A549 (cell line): ENCODE measurements around the gene FLG2. TPM values are rescaled to one million over a fixed set of nuclear protein-coding genes. Genes with fewer than 3 reads are reported as not detected.

Source experiments
- ATAC-seq, 2 experiments: fragments of 200-7000 bp in 1 of 2; fragments of >200 bp in 1 of 2; cut with Nextera tagmentation in 1 of 2; cut with Tn5 transposase in 1 of 2; 3 replicates each; pipeline versions ENCODE4 v1.8.0 to v1.9.1; 2018 to 2020; ENCODE audit warnings: mild to moderate bottlenecking in 1 of 2, moderate library complexity in 1 of 2
- CTCF ChIA-PET: fragments of 300-600 bp; sonication (Branson Sonifier 250); formaldehyde crosslinking; extraction: SDS; loops from one replicate; lab custom pipeline; 2021; ENCODE audit warnings: antibody characterized with exemption, inconsistent platforms; lab: Yijun Ruan, JAX
- POLR2A ChIA-PET: fragments of 350-600 bp; formaldehyde crosslinking; extraction: SDS; loops from one replicate; lab custom pipeline; 2021; ENCODE audit warnings: antibody characterized with exemption, inconsistent platforms; lab: Yijun Ruan, JAX
- DNase-seq, 2 experiments: peaks; one replicate each; pipeline versions ENCODE4 v3.0.0 to v3.0.0-alpha.2; 2011 to 2016; ENCODE audit warnings: low read depth in 1 of 2, low spot score in 1 of 2
- FAIRE-seq: peaks from 2 replicates; lab custom pipeline; 2011; peaks lifted over from hg19 to GRCh38; lab: Jason Lieb, UNC
- H3K27ac ChIP-seq, 2 experiments: fragments of >200 bp; sonication (Bioruptor Twin); formaldehyde crosslinking; 3 replicates each; pipeline ENCODE4 v1.5.1; 2016 to 2017
- H3K4me1 ChIP-seq: fragments of >200 bp; sonication (Bioruptor Twin); formaldehyde crosslinking; 3 replicates; pipeline ENCODE4 v1.6.1; 2016
- H3K4me2 ChIP-seq: fragments of >200 bp; sonication (Bioruptor Twin); formaldehyde crosslinking; 3 replicates; pipeline ENCODE4 v1.6.1; 2016
- H3K4me3 ChIP-seq: fragments of >200 bp; sonication (Bioruptor Twin); formaldehyde crosslinking; 3 replicates; pipeline ENCODE4 v1.5.1; 2016
- H3K9me3 ChIP-seq: fragments of >200 bp; sonication (Bioruptor Twin); formaldehyde crosslinking; 3 replicates; pipeline ENCODE4 v1.6.1; 2016
- BCL3 ChIP-seq: fragments of >200 bp; sonication (Bioruptor Twin); formaldehyde crosslinking; IDR thresholded peaks from 3 replicates; pipeline ENCODE4 v1.6.1; 2016
- BHLHE40 ChIP-seq: IDR thresholded peaks from 2 replicates; pipeline ENCODE4 v1.6.1; 2012; ENCODE audit warnings: low read depth, low read length, inconsistent platforms
- CBX8 ChIP-seq: fragments of 200-600 bp; sonication (generic); IDR thresholded peaks from 2 replicates; pipeline ENCODE4 v1.6.1; 2016
- CTCF ChIP-seq: fragments of >200 bp; sonication (Bioruptor Twin); formaldehyde crosslinking; IDR thresholded peaks from 3 replicates; pipeline ENCODE4 v1.5.1; 2016
- EHF ChIP-seq: fragments of 250-450 bp; sonication (Bioruptor Pico); IDR thresholded peaks from 2 replicates; pipeline ENCODE4 v1.5.0; 2020; ENCODE audit warnings: mild to moderate bottlenecking
- EHMT2 ChIP-seq: fragments of 200-600 bp; sonication (generic); IDR thresholded peaks from 2 replicates; pipeline ENCODE4 v1.6.1; 2016; ENCODE audit warnings: antibody characterized with exemption, low read depth, mild to moderate bottlenecking, moderate library complexity
- FOSB ChIP-seq: fragments of 250-450 bp; sonication (Bioruptor Pico); IDR thresholded peaks from 2 replicates; pipeline ENCODE4 v1.5.0; 2020; ENCODE audit warnings: mild to moderate bottlenecking, moderate library complexity
- FOXS1 ChIP-seq: fragments of 250-450 bp; sonication (Bioruptor Pico); IDR thresholded peaks from 2 replicates; pipeline ENCODE4 v1.5.0; 2020; ENCODE audit warnings: mild to moderate bottlenecking, moderate library complexity
- HDAC2 ChIP-seq: fragments of 200-600 bp; sonication (generic); IDR thresholded peaks from 2 replicates; pipeline ENCODE4 v1.6.1; 2016
- HEYL ChIP-seq: fragments of 250-450 bp; sonication (Bioruptor Pico); IDR thresholded peaks from 2 replicates; pipeline ENCODE4 v1.8.0; 2021; ENCODE audit warnings: mild to moderate bottlenecking, moderate library complexity
- HOXB13 ChIP-seq: fragments of 250-450 bp; sonication (Bioruptor Pico); IDR thresholded peaks from 2 replicates; pipeline ENCODE4 v1.5.0; 2020; ENCODE audit warnings: low read depth, mild to moderate bottlenecking, moderate library complexity
- JUNB ChIP-seq: fragments of >200 bp; sonication (Bioruptor Twin); formaldehyde crosslinking; IDR thresholded peaks from 2 replicates; pipeline ENCODE4 v1.6.1; 2016
- KDM1A ChIP-seq: fragments of 200-600 bp; sonication (generic); IDR thresholded peaks from 2 replicates; pipeline ENCODE4 v1.6.1; 2016; ENCODE audit warnings: low read depth, mild to moderate bottlenecking
- MAFK ChIP-seq: fragments of 450-650 bp; IDR thresholded peaks from 2 replicates; pipeline ENCODE4 v1.6.1; 2014; ENCODE audit not compliant: partially characterized antibody
- MAZ ChIP-seq: fragments of 150-350 bp; IDR thresholded peaks from 2 replicates; pipeline ENCODE4 v1.6.1; 2014; ENCODE audit warnings: antibody characterized with exemption, low read depth, low read length, borderline replicate concordance
- NFE2L2 ChIP-seq: fragments of 150-350 bp; conservative IDR thresholded peaks from 2 replicates; pipeline ENCODE4 v1.6.1; 2014; ENCODE audit warnings: low read length
- NPAS2 ChIP-seq: fragments of 250-450 bp; sonication (Bioruptor Pico); IDR thresholded peaks from 2 replicates; pipeline ENCODE4 v1.8.0; 2022; ENCODE audit warnings: mild to moderate bottlenecking, moderate library complexity, borderline replicate concordance
- POLR2AphosphoS2 ChIP-seq: conservative IDR thresholded peaks from 2 replicates; pipeline ENCODE4 v1.6.1; 2012; ENCODE audit warnings: low read length, improper control_type of control experiment, inconsistent platforms
- RAD21 ChIP-seq, 2 experiments: fragments of >200 bp in 1 of 2; sonication (Bioruptor Twin) in 1 of 2; formaldehyde crosslinking in 1 of 2; IDR thresholded peaks in 1 of 2; conservative IDR thresholded peaks in 1 of 2; 2 replicates in 1 of 2; 3 replicates in 1 of 2; pipeline ENCODE4 v1.6.1; 2012 to 2018; ENCODE audit warnings: inconsistent platforms in 1 of 2
- RFX5 ChIP-seq: fragments of 450-650 bp; IDR thresholded peaks from 2 replicates; pipeline ENCODE4 v1.7.1; 2014; ENCODE audit warnings: antibody characterized with exemption, mild to moderate bottlenecking, moderate library complexity
- SREBF2 ChIP-seq: fragments of 450-650 bp; IDR thresholded peaks from 2 replicates; pipeline ENCODE4 v1.6.1; 2014; ENCODE audit warnings: mild to moderate bottlenecking, moderate library complexity
- TFCP2L1 ChIP-seq: fragments of 250-450 bp; sonication (Bioruptor Pico); IDR thresholded peaks from 2 replicates; pipeline ENCODE4 v1.5.0; 2021; ENCODE audit warnings: mild to moderate bottlenecking
- TP53 ChIP-seq: fragments of 250-450 bp; sonication (Bioruptor Pico); IDR thresholded peaks from 2 replicates; pipeline ENCODE4 v1.5.0; 2021; ENCODE audit warnings: mild to moderate bottlenecking, moderate library complexity
- USF2 ChIP-seq: fragments of 450-650 bp; IDR thresholded peaks from 2 replicates; pipeline ENCODE4 v1.6.1; 2014; ENCODE audit warnings: antibody characterized with exemption
- ZC3H11A ChIP-seq: fragments of 450-650 bp; IDR thresholded peaks from 2 replicates; pipeline ENCODE4 v1.6.1; 2014; ENCODE audit warnings: antibody characterized with exemption, mild to moderate bottlenecking
- ZSCAN20 ChIP-seq: fragments of 250-450 bp; sonication (Bioruptor Pico); IDR thresholded peaks from 2 replicates; pipeline ENCODE4 v1.8.0; 2022; ENCODE audit warnings: mild to moderate bottlenecking, moderate library complexity
- WGBS: methylation state at CpG from one replicate; pipeline ENCODE4 v1.1.6; 2017; ENCODE audit errors: missing lambda C conversion rate; 5-methylcytosine and 5-hydroxymethylcytosine counted together
- polyA plus RNA-seq, 4 experiments: library from polyadenylated mRNA; depleted of rRNA in 3 of 4; stranded (reverse); fragments of >200 nt; fragmentation: RNase III in 1 of 4; extraction: RNeasy Plus Mini Kit Qiagen cat#74134 plus additional on column Dnase treatment in 1 of 4; gene quantifications; 2 replicates in 3 of 4; 3 replicates in 1 of 4; pipeline ENCODE4 v1.2.3, GENCODE V29; 2011 to 2017
- TF ChIP-seq, protein P1 (sequence below): IDR thresholded peaks from 2 replicates; pipeline ENCODE4 v1.6.1; 2012
- TF ChIP-seq, protein P2 (sequence below): fragments of >200 bp; sonication (Bioruptor Twin); formaldehyde crosslinking; IDR thresholded peaks from 2 replicates; pipeline ENCODE4 v1.6.1; 2016
- TF ChIP-seq, protein P3 (sequence below): IDR thresholded peaks from 2 replicates; pipeline ENCODE4 v1.6.1; 2012; ENCODE audit warnings: low read depth, borderline replicate concordance
- TF ChIP-seq, protein P4 (sequence below): fragments of 250-450 bp; sonication (Bioruptor Pico); IDR thresholded peaks from 2 replicates; pipeline ENCODE4 v1.5.0; 2021; ENCODE audit warnings: mild to moderate bottlenecking, moderate library complexity, borderline replicate concordance

Gene FLG2
- polyA plus RNA-seq, 2 of the 4 experiments (the other 2 are of a cell fraction) = not detected

DNA sequence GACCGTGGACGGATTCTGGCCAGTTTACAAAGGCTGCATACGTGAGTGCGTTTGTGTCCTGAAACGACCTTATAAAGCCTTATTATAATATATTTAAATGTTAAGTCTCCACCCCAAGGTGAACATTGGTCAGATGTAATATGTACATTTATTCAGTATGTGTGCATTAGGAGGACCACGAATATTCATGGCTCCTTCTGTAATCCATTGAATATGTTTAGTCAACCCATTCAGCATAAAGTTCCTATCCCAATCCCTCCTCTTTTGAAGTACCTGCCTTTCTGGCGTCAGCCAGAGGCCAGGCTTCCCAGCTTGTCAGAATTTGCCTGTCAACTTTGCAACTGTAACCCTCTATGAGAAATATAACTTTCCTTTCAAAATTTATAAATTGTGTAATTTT, 24.4 kb downstream of the FLG2 start:
- H3K9me3 ChIP-seq = no peaks in the 10 kb centered on the region
- 28% methylated on average over 7 of the region's 7 CpGs for WGBS
- no peak for DNase-seq
- TF ChIP-seq TP53 (CRISPR knock-in tag) (no peak), CTCF (no peak), EHMT2 (no peak), TFCP2L1 (CRISPR knock-in tag) (no peak), FOSB (no peak), HOXB13 (CRISPR knock-in tag) (no peak), RAD21 (conservative IDR thresholded peaks at IDR 0.05 in 1 of 2, IDR thresholded peaks at IDR 0.05 in 1 of 2) (no peak), NPAS2 (CRISPR knock-in tag) (no peak), USF2 (no peak), EHF (CRISPR knock-in tag) (no peak), POLR2AphosphoS2 (no peak), RFX5 (no peak), BCL3 (no peak), HDAC2 (no peak), KDM1A (no peak)
- TF ChIP-seq, protein P1, sequence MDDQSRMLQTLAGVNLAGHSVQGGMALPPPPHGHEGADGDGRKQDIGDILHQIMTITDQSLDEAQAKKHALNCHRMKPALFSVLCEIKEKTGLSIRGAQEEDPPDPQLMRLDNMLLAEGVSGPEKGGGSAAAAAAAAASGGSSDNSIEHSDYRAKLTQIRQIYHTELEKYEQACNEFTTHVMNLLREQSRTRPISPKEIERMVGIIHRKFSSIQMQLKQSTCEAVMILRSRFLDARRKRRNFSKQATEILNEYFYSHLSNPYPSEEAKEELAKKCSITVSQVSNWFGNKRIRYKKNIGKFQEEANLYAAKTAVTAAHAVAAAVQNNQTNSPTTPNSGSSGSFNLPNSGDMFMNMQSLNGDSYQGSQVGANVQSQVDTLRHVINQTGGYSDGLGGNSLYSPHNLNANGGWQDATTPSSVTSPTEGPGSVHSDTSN = no peak
- no peak overlapping the region for H3K4me3 ChIP-seq
- no peak overlapping the region for H3K4me2 ChIP-seq
- no peaks in the 10 kb centered on the region for H3K4me1 ChIP-seq
- ChIA-PET POLR2A (no interaction called here), CTCF (interaction anchor here (0.6 to 1.8 kb wide), 2 partner anchors 12 to 123 kb away, joined by 3 to 7 read pairs; no protein-coding TSS in a partner anchor)
- ATAC-seq = no peak
- H3K27ac ChIP-seq = no peak overlapping the region
- no peak for FAIRE-seq

DNA sequence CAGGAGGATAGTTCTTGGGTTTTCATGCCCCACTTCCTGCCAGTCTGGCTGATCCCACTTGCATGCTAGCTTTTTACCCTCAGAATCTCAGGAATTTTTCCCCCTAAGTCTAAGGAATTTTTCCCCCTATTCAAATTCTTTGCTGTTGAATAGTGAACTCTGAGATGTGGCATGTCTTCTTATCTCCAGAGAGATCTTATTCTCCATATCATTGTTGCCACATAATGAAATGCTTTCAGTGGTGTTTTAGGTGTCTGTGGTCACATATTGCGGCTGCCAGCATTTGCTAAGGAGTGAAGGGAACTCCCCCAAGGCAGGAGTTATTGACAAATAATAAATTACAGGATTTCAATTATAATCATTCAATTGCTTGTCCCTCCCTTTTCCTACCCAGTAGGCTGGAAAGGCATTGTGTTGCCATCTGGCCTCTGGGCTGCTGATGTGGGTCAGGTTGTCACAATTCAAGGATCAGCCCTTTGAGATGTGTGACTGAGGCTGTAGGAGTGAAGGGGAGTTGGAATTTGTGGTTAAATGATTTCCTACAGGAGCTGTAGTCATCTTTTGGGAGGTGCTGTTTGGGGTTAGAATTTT, 30.9 kb downstream of the FLG2 start:
- no peak for FAIRE-seq
- no peak overlapping the region for H3K4me3 ChIP-seq
- no peak for ATAC-seq
- WGBS = 33% methylated on average over 1 of the region's 1 CpG
- ChIA-PET POLR2A (no interaction called here), CTCF (interaction anchor here (1.2 kb wide), 1 partner anchor 140 kb away, joined by 3 read pairs; no protein-coding TSS in a partner anchor)
- no peak overlapping the region for H3K4me2 ChIP-seq
- H3K27ac ChIP-seq = no peak overlapping the region
- no peaks in the 10 kb centered on the region for H3K9me3 ChIP-seq
- no peaks in the 10 kb centered on the region for H3K4me1 ChIP-seq
- DNase-seq = no peak
- TF ChIP-seq BCL3 (no peak), BHLHE40 (no peak), NFE2L2 (no peak), ZC3H11A (no peak), MAFK (no peak), SREBF2 (no peak), MAZ (no peak), EHMT2 (no peak), TFCP2L1 (CRISPR knock-in tag) (no peak), CBX8 (no peak), JUNB (no peak), RAD21 (conservative IDR thresholded peaks at IDR 0.05 in 1 of 2, IDR thresholded peaks at IDR 0.05 in 1 of 2) (no peak), ZSCAN20 (CRISPR knock-in tag) (no peak), HEYL (CRISPR knock-in tag) (no peak), FOXS1 (CRISPR knock-in tag) (no peak)
- TF ChIP-seq, protein P2, sequence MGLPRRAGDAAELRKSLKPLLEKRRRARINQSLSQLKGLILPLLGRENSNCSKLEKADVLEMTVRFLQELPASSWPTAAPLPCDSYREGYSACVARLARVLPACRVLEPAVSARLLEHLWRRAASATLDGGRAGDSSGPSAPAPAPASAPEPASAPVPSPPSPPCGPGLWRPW = no peak
- TF ChIP-seq, protein P3, sequence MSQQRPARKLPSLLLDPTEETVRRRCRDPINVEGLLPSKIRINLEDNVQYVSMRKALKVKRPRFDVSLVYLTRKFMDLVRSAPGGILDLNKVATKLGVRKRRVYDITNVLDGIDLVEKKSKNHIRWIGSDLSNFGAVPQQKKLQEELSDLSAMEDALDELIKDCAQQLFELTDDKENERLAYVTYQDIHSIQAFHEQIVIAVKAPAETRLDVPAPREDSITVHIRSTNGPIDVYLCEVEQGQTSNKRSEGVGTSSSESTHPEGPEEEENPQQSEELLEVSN = no peak
- TF ChIP-seq, protein P4, sequence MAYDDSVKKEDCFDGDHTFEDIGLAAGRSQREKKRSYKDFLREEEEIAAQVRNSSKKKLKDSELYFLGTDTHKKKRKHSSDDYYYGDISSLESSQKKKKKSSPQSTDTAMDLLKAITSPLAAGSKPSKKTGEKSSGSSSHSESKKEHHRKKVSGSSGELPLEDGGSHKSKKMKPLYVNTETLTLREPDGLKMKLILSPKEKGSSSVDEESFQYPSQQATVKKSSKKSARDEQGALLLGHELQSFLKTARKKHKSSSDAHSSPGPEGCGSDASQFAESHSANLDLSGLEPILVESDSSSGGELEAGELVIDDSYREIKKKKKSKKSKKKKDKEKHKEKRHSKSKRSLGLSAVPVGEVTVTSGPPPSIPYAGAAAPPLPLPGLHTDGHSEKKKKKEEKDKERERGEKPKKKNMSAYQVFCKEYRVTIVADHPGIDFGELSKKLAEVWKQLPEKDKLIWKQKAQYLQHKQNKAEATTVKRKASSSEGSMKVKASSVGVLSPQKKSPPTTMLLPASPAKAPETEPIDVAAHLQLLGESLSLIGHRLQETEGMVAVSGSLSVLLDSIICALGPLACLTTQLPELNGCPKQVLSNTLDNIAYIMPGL (CRISPR knock-in tag) = no peak
